ENCODE measurements around the gene TMPRSS12. TPM values are rescaled to one million over a fixed set of nuclear protein-coding genes. Genes with fewer than 3 reads are reported as not detected.
"Not testable (repeated sequence)": the region's sequence is repeated elsewhere in the genome, so short reads cannot be mapped to it uniquely, and the experiment has no call there.

The TMPRSS12 gene
- total RNA-seq, 4 donors from 2014 or later: not detected

- Histone ChIP-seq H3K9me3 (no peaks in the 10 kb centered on the region), H3K4me1 (no peaks in the 10 kb centered on the region), H3K27ac (no peak overlapping the region), H3K36me3 (peaks cover 0 to 44% (median 0%) of the 10 kb centered on the region in 3 donors), H3K4me3 (no peak overlapping the region), H3K27me3 (no peaks in the 10 kb centered on the region)
- no peak for DNase-seq
- TF ChIP-seq CTCF (IDR thresholded peaks at IDR 0.05): no peak
- TF ChIP-seq POLR2A (IDR thresholded peaks at IDR 0.05): no peak
Observed at GRCh38 chr12:50820177-50820576, 22.5 kb upstream of the TMPRSS12 start.

- Histone ChIP-seq H3K27me3 (no peaks in the 10 kb centered on the region), H3K27ac (no peak overlapping the region), H3K4me3 (no peak overlapping the region), H3K4me1 (no peaks in the 10 kb centered on the region), H3K9me3 (no peaks in the 10 kb centered on the region), H3K36me3 (peaks cover 0 to 25% (median 0%) of the 10 kb centered on the region in 3 donors)
- no peak for DNase-seq
- TF ChIP-seq CTCF (IDR thresholded peaks at IDR 0.05) (no peak), POLR2A (IDR thresholded peaks at IDR 0.05) (no peak)
Observed at GRCh38 chr12:50822082-50822481, 20.6 kb upstream of the TMPRSS12 start.

DNA sequence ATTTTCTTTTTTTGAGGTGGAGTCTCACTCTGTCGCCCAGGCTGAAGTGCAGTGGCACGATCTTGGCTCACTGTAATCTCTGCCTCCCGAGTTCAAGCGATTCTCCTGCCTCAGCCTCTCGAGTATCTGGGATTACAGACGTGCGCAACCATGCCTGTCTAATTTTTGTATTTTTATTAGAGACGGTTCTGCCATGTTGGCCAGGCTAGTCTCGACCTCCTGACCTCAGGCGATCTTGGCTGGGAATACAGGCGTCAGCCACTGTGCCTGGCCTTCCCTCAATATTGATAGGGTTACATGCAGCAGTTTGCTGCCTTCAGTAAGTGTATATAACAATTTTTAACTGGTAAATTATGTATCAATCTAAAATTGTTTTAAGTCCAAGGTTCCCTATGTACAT is 19.0 kb upstream of the TMPRSS12 start:
- not testable (repeated sequence) for H3K4me3 ChIP-seq, DNase-seq, H3K9me3 ChIP-seq, H3K4me1 ChIP-seq, H3K27me3 ChIP-seq, H3K27ac ChIP-seq
- H3K36me3 ChIP-seq: peaks cover 0 to 12% (median 0%) of the 10 kb centered on the region in 3 donors

GRCh38 chr12:50824914-50825313 is 17.8 kb upstream of the TMPRSS12 start:
- Histone ChIP-seq H3K9me3 (no peaks in the 10 kb centered on the region), H3K27me3 (no peaks in the 10 kb centered on the region), H3K4me1 (no peaks in the 10 kb centered on the region), H3K4me3 (no peak overlapping the region), H3K36me3 (peaks cover 0 to 3% (median 0%) of the 10 kb centered on the region in 3 donors), H3K27ac (peak overlapping the region in 2 of 4 donors; percentile 2 to 7)
- no peak for TF ChIP-seq CTCF (IDR thresholded peaks at IDR 0.05)
- DNase-seq: no peak

- no peak for DNase-seq
- H3K36me3 ChIP-seq: no peaks in the 10 kb centered on the region
- H3K9me3 ChIP-seq: no peaks in the 10 kb centered on the region
- TF ChIP-seq POLR2A (IDR thresholded peaks at IDR 0.05): no peak
- TF ChIP-seq CTCF (IDR thresholded peaks at IDR 0.05): peak; percentile 20 to 86 (median 69)
- no peak overlapping the region for H3K4me3 ChIP-seq
- no peaks in the 10 kb centered on the region for H3K27me3 ChIP-seq
- H3K4me1 ChIP-seq: no peaks in the 10 kb centered on the region
- peak overlapping the region in 2 of 4 donors; percentile 2 to 7 for H3K27ac ChIP-seq
Observed at GRCh38 chr12:50825372-50825838, 17.3 kb upstream of the TMPRSS12 start.

DNA sequence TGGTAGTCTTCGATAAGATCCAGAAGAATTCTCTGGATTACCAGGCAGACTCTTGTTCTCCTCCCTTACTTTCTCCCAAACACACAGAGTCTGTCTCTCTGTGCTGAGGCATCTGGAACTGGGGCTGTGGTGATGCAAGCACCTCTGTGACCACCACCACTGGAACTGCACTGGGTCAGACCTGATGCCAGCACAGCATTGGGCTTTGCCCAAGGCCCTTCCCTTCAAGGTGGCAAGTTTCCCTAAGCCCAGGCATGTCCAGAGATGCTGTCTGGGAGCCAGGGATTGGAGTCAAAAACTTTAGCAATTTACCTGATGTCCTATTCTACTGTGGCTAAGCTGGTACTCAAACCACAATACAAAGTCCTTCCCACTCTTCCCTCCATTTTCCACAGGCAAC is 14.6 kb upstream of the TMPRSS12 start:
- Histone ChIP-seq H3K36me3 (no peaks in the 10 kb centered on the region), H3K27ac (no peak overlapping the region), H3K9me3 (no peaks in the 10 kb centered on the region), H3K4me1 (no peaks in the 10 kb centered on the region), H3K27me3 (no peaks in the 10 kb centered on the region), H3K4me3 (no peak overlapping the region)
- no peak for DNase-seq
- no peak for TF ChIP-seq POLR2A (IDR thresholded peaks at IDR 0.05)
- TF ChIP-seq CTCF (IDR thresholded peaks at IDR 0.05): no peak
